ENCODE measurements around the gene DHRS7C.
"Not testable (repeated sequence)": the region's sequence is repeated elsewhere in the genome, so short reads cannot be mapped to it uniquely, and the experiment has no call there.

The DHRS7C gene

GRCh38 chr17:9792181-9792840 lies 919 bp upstream of the DHRS7C start:
- Histone ChIP-seq H3K4me1 (ENCODE audit: control insufficient read depth in 5 of 5, insufficient read depth in 5 of 5, low read length in 5 of 5) (peaks cover 0 to 7% (median 4%) of the 10 kb centered on the region in 5 donors), H3K27ac (ENCODE audit: low read depth, low read length) (no peak overlapping the region), H3K36me3 (ENCODE audit: control insufficient read depth in 5 of 5, insufficient read depth in 5 of 5, low read length in 5 of 5) (no peaks in the 10 kb centered on the region), H3K9ac (ENCODE audit: low read length in 5 of 5) (no peak overlapping the region), H3K27me3 (ENCODE audit: control insufficient read depth in 5 of 5, insufficient read depth in 4 of 5, low read length in 5 of 5) (no peaks in the 10 kb centered on the region), H3K4me3 (ENCODE audit: low read depth in 1 of 5, low read length in 5 of 5) (no peak overlapping the region), H3K9me3 (ENCODE audit: control insufficient read depth in 5 of 5, low read length in 5 of 5) (no peaks in the 10 kb centered on the region)

DNA sequence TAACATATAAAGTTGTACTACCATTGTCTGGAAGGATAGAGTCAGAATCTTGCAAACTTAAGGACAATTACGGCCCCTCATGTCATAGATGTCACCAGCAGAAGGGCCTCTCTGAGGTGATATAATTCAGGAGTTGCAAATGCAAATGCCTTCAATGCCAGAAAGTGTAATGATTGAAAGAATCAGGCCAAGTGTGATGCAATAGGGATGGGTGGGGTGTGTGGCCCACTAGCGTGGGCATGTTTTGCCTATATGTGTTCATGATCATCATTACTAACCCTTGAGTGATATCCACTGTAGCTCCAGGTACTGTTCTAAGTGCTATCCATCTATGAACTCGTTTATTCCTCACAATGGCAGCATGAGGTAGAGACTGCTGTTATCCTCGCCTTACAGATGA lies 1.1 kb downstream of the DHRS7C start:
- Histone ChIP-seq H3K9me3 (ENCODE audit: control insufficient read depth in 5 of 5, low read length in 5 of 5) (no peaks in the 10 kb centered on the region), H3K27me3 (ENCODE audit: control insufficient read depth in 5 of 5, insufficient read depth in 4 of 5, low read length in 5 of 5) (no peaks in the 10 kb centered on the region), H3K9ac (ENCODE audit: low read length in 5 of 5) (no peak overlapping the region), H3K4me3 (ENCODE audit: low read depth in 1 of 5, low read length in 5 of 5) (no peak overlapping the region), H3K27ac (ENCODE audit: low read depth, low read length) (no peak overlapping the region), H3K36me3 (ENCODE audit: control insufficient read depth in 5 of 5, insufficient read depth in 5 of 5, low read length in 5 of 5) (no peaks in the 10 kb centered on the region), H3K4me1 (ENCODE audit: control insufficient read depth in 5 of 5, insufficient read depth in 5 of 5, low read length in 5 of 5) (peaks cover 0 to 7% (median 4%) of the 10 kb centered on the region in 5 donors)

GRCh38 chr17:9788601-9789000 lies 2.8 kb downstream of the DHRS7C start:
- Histone ChIP-seq H3K4me3 (ENCODE audit: low read depth in 1 of 5, low read length in 5 of 5) (no peak overlapping the region), H3K9me3 (ENCODE audit: control insufficient read depth in 5 of 5, low read length in 5 of 5) (no peaks in the 10 kb centered on the region), H3K27me3 (ENCODE audit: control insufficient read depth in 5 of 5, insufficient read depth in 4 of 5, low read length in 5 of 5) (no peaks in the 10 kb centered on the region), H3K36me3 (ENCODE audit: control insufficient read depth in 5 of 5, insufficient read depth in 5 of 5, low read length in 5 of 5) (no peaks in the 10 kb centered on the region), H3K9ac (ENCODE audit: low read length in 5 of 5) (no peak overlapping the region), H3K4me1 (ENCODE audit: control insufficient read depth in 5 of 5, insufficient read depth in 5 of 5, low read length in 5 of 5) (peaks cover 0 to 7% (median 4%) of the 10 kb centered on the region in 5 donors), H3K27ac (ENCODE audit: low read depth, low read length) (no peak overlapping the region)

GRCh38 chr17:9784544-9784943 lies 6.8 kb downstream of the DHRS7C start:
- no peak overlapping the region for H3K27ac ChIP-seq (ENCODE audit: low read depth, low read length)
- peaks cover 0 to 3% (median 0%) of the 10 kb centered on the region in 5 donors for H3K27me3 ChIP-seq (ENCODE audit: control insufficient read depth in 5 of 5, insufficient read depth in 4 of 5, low read length in 5 of 5)
- H3K36me3 ChIP-seq (ENCODE audit: control insufficient read depth in 5 of 5, insufficient read depth in 5 of 5, low read length in 5 of 5): no peaks in the 10 kb centered on the region

GRCh38 chr17:9783465-9783864 lies 7.9 kb downstream of the DHRS7C start:
- H3K4me3 ChIP-seq (ENCODE audit: low read depth in 1 of 5, low read length in 5 of 5); H3K9ac ChIP-seq (ENCODE audit: low read length in 5 of 5); H3K27ac ChIP-seq (ENCODE audit: low read depth, low read length); H3K4me1 ChIP-seq (ENCODE audit: control insufficient read depth in 5 of 5, insufficient read depth in 5 of 5, low read length in 5 of 5); H3K36me3 ChIP-seq (ENCODE audit: control insufficient read depth in 5 of 5, insufficient read depth in 5 of 5, low read length in 5 of 5); H3K9me3 ChIP-seq (ENCODE audit: control insufficient read depth in 5 of 5, low read length in 5 of 5); H3K27me3 ChIP-seq (ENCODE audit: control insufficient read depth in 5 of 5, insufficient read depth in 4 of 5, low read length in 5 of 5): not testable (repeated sequence)

More at GRCh38 chr17:9784544-9784943, 6.8 kb downstream of the DHRS7C start:
- Histone ChIP-seq H3K4me1 (ENCODE audit: control insufficient read depth in 5 of 5, insufficient read depth in 5 of 5, low read length in 5 of 5) (no peaks in the 10 kb centered on the region), H3K9ac (ENCODE audit: low read length in 5 of 5) (no peak overlapping the region), H3K9me3 (ENCODE audit: control insufficient read depth in 5 of 5, low read length in 5 of 5) (no peaks in the 10 kb centered on the region), H3K4me3 (ENCODE audit: low read depth in 1 of 5, low read length in 5 of 5) (no peak overlapping the region)

GRCh38 chr17:9783050-9783449 lies 8.3 kb downstream of the DHRS7C start:
- H3K9ac ChIP-seq (ENCODE audit: low read length in 5 of 5): no peak overlapping the region
- no peaks in the 10 kb centered on the region for H3K4me1 ChIP-seq (ENCODE audit: control insufficient read depth in 5 of 5, insufficient read depth in 5 of 5, low read length in 5 of 5)
- no peak overlapping the region for H3K27ac ChIP-seq (ENCODE audit: low read depth, low read length)
- H3K9me3 ChIP-seq (ENCODE audit: control insufficient read depth in 5 of 5, low read length in 5 of 5): no peaks in the 10 kb centered on the region
- H3K27me3 ChIP-seq (ENCODE audit: control insufficient read depth in 5 of 5, insufficient read depth in 4 of 5, low read length in 5 of 5): peaks cover 0 to 3% (median 0%) of the 10 kb centered on the region in 5 donors
- H3K4me3 ChIP-seq (ENCODE audit: low read depth in 1 of 5, low read length in 5 of 5): no peak overlapping the region
- no peaks in the 10 kb centered on the region for H3K36me3 ChIP-seq (ENCODE audit: control insufficient read depth in 5 of 5, insufficient read depth in 5 of 5, low read length in 5 of 5)

- no peak overlapping the region for H3K9ac ChIP-seq (ENCODE audit: low read length in 5 of 5)
- peaks cover 0 to 3% (median 3%) of the 10 kb centered on the region in 5 donors for H3K9me3 ChIP-seq (ENCODE audit: control insufficient read depth in 5 of 5, low read length in 5 of 5)
- H3K27me3 ChIP-seq (ENCODE audit: control insufficient read depth in 5 of 5, insufficient read depth in 4 of 5, low read length in 5 of 5): peaks cover 0 to 3% (median 0%) of the 10 kb centered on the region in 5 donors
- no peaks in the 10 kb centered on the region for H3K36me3 ChIP-seq (ENCODE audit: control insufficient read depth in 5 of 5, insufficient read depth in 5 of 5, low read length in 5 of 5)
- no peak overlapping the region for H3K4me3 ChIP-seq (ENCODE audit: low read depth in 1 of 5, low read length in 5 of 5)
- H3K27ac ChIP-seq (ENCODE audit: low read depth, low read length): no peak overlapping the region
- no peaks in the 10 kb centered on the region for H3K4me1 ChIP-seq (ENCODE audit: control insufficient read depth in 5 of 5, insufficient read depth in 5 of 5, low read length in 5 of 5)
Observed at GRCh38 chr17:9780552-9780951, 10.8 kb downstream of the DHRS7C start.

GRCh38 chr17:9776911-9777310 lies 14.5 kb downstream of the DHRS7C start:
- peaks cover 0 to 3% (median 3%) of the 10 kb centered on the region in 5 donors for H3K9me3 ChIP-seq (ENCODE audit: control insufficient read depth in 5 of 5, low read length in 5 of 5)
- no peak overlapping the region for H3K4me3 ChIP-seq (ENCODE audit: low read depth in 1 of 5, low read length in 5 of 5)
- peaks cover 0 to 3% (median 0%) of the 10 kb centered on the region in 5 donors for H3K27me3 ChIP-seq (ENCODE audit: control insufficient read depth in 5 of 5, insufficient read depth in 4 of 5, low read length in 5 of 5)
- no peaks in the 10 kb centered on the region for H3K36me3 ChIP-seq (ENCODE audit: control insufficient read depth in 5 of 5, insufficient read depth in 5 of 5, low read length in 5 of 5)
- H3K4me1 ChIP-seq (ENCODE audit: control insufficient read depth in 5 of 5, insufficient read depth in 5 of 5, low read length in 5 of 5): no peaks in the 10 kb centered on the region
- no peak overlapping the region for H3K27ac ChIP-seq (ENCODE audit: low read depth, low read length)
- H3K9ac ChIP-seq (ENCODE audit: low read length in 5 of 5): no peak overlapping the region

GRCh38 chr17:9772658-9773057 lies 18.7 kb downstream of the DHRS7C start:
- H3K9me3 ChIP-seq (ENCODE audit: control insufficient read depth in 5 of 5, low read length in 5 of 5): peaks cover 0 to 3% (median 3%) of the 10 kb centered on the region in 5 donors
- H3K27ac ChIP-seq (ENCODE audit: low read depth, low read length): no peak overlapping the region
- H3K36me3 ChIP-seq (ENCODE audit: control insufficient read depth in 5 of 5, insufficient read depth in 5 of 5, low read length in 5 of 5): no peaks in the 10 kb centered on the region
- no peaks in the 10 kb centered on the region for H3K27me3 ChIP-seq (ENCODE audit: control insufficient read depth in 5 of 5, insufficient read depth in 4 of 5, low read length in 5 of 5)
- no peak overlapping the region for H3K4me3 ChIP-seq (ENCODE audit: low read depth in 1 of 5, low read length in 5 of 5)
- H3K4me1 ChIP-seq (ENCODE audit: control insufficient read depth in 5 of 5, insufficient read depth in 5 of 5, low read length in 5 of 5): peaks cover 0 to 4% (median 0%) of the 10 kb centered on the region in 5 donors
- no peak overlapping the region for H3K9ac ChIP-seq (ENCODE audit: low read length in 5 of 5)

- Histone ChIP-seq H3K4me3 (ENCODE audit: low read depth in 1 of 5, low read length in 5 of 5) (no peak overlapping the region), H3K9me3 (ENCODE audit: control insufficient read depth in 5 of 5, low read length in 5 of 5) (peaks cover 0 to 3% (median 3%) of the 10 kb centered on the region in 5 donors), H3K27me3 (ENCODE audit: control insufficient read depth in 5 of 5, insufficient read depth in 4 of 5, low read length in 5 of 5) (no peaks in the 10 kb centered on the region), H3K4me1 (ENCODE audit: control insufficient read depth in 5 of 5, insufficient read depth in 5 of 5, low read length in 5 of 5) (peaks cover 0 to 16% (median 11%) of the 10 kb centered on the region in 5 donors), H3K27ac (ENCODE audit: low read depth, low read length) (no peak overlapping the region), H3K36me3 (ENCODE audit: control insufficient read depth in 5 of 5, insufficient read depth in 5 of 5, low read length in 5 of 5) (no peaks in the 10 kb centered on the region), H3K9ac (ENCODE audit: low read length in 5 of 5) (no peak overlapping the region)
Observed at GRCh38 chr17:9771465-9771864, 19.9 kb downstream of the DHRS7C start.
